K562 (cell line): ENCODE results near the gene DDX60. TPM values are rescaled to one million over a fixed set of nuclear protein-coding genes. Genes with fewer than 3 reads are reported as not detected.

Source experiments
- ATAC-seq: fragments of 200-7000 bp; cut with Tn5 transposase; 3 replicates; pipeline ENCODE4 v1.9.1; 2020; ENCODE audit warnings: moderate library complexity
- BruUV-seq: library from RNA; stranded (reverse); fragments of 400-500 nt; replicated peaks from 2 replicates; lab custom pipeline; 2021; lab: Mats Ljungman, UMichigan
- CTCF ChIA-PET: fragments of 300-600 bp; formaldehyde crosslinking; extraction: SDS; loops from one replicate; lab custom pipeline; 2021; ENCODE audit warnings: low intra/inter-chr PET ratio; lab: Yijun Ruan, JAX
- POLR2A ChIA-PET: fragments of 300-600, 350-650 bp; sonication (Branson Sonifier 250); formaldehyde crosslinking; extraction: SDS; loops from one replicate; lab custom pipeline; 2021; ENCODE audit warnings: antibody characterized with exemption, inconsistent platforms; lab: Yijun Ruan, JAX
- DNase-seq, 4 experiments: peaks; one replicate each; pipeline versions ENCODE4 v3.0.0 to v3.0.0-alpha.2; 2011 to 2018; ENCODE audit warnings: low spot score in 3 of 4, mixed read lengths in 3 of 4; ENCODE audit errors: extremely low read depth in 1 of 4
- FAIRE-seq: peaks from 2 replicates; lab custom pipeline; 2011; peaks lifted over from hg19 to GRCh38; lab: Jason Lieb, UNC
- H2AFZ ChIP-seq: 2 replicates; pipeline ENCODE4 v1.6.0; 2011; ENCODE audit warnings: low read depth, low read length, control low read depth, inconsistent platforms
- H3K27ac ChIP-seq: fragments of 200-600 bp; 3 replicates; pipeline ENCODE4 v1.8.0; 2011; ENCODE audit warnings: low read depth, mild to moderate bottlenecking, control low read depth, inconsistent platforms, low read length, moderate library complexity, mixed read lengths; ENCODE audit errors: extremely low read depth
- H3K27me3 ChIP-seq, 2 experiments: fragments of 300-600 bp in 1 of 2; 2 replicates in 1 of 2; 3 replicates in 1 of 2; pipeline versions ENCODE4 v1.6.0 to v1.8.0; 2011; ENCODE audit warnings: inconsistent platforms in 2 of 2, low read length in 2 of 2, mild to moderate bottlenecking in 1 of 2, mixed read lengths in 1 of 2, moderate library complexity in 1 of 2; ENCODE audit not compliant: control insufficient read depth in 2 of 2, insufficient read depth in 2 of 2
- H3K36me3 ChIP-seq: fragments of 300-600 bp; 3 replicates; pipeline ENCODE4 v1.8.0; 2011; ENCODE audit warnings: mild to moderate bottlenecking, low read length, inconsistent platforms; ENCODE audit not compliant: control insufficient read depth, insufficient read depth
- H3K4me1 ChIP-seq, 2 experiments: fragments of 200-600 bp in 1 of 2; replicated peaks in 1 of 2; 2 replicates in 1 of 2; 3 replicates in 1 of 2; pipeline versions ENCODE4 v1.5.1 to v1.8.0; 2011; ENCODE audit warnings: inconsistent platforms in 2 of 2, low read length in 2 of 2, mild to moderate bottlenecking in 1 of 2, mixed read lengths in 1 of 2, moderate library complexity in 1 of 2; ENCODE audit not compliant: control insufficient read depth in 2 of 2, insufficient read depth in 2 of 2
- H3K4me2 ChIP-seq: 2 replicates; pipeline ENCODE4 v1.6.1; 2011; ENCODE audit warnings: low read length, control low read depth, inconsistent platforms, mixed read lengths; ENCODE audit not compliant: insufficient read depth
- H3K4me3 ChIP-seq: fragments of 200-600 bp; sonication (generic), shearing (Covaris generic); 2 replicates; pipeline ENCODE4 v1.5.1; 2016; ENCODE audit warnings: control low read depth, inconsistent platforms
- H3K79me2 ChIP-seq: fragments of 200-600 bp; 3 replicates; pipeline ENCODE4 v1.8.0; 2011; ENCODE audit warnings: low read length, inconsistent platforms; ENCODE audit not compliant: control insufficient read depth, insufficient read depth
- H3K9ac ChIP-seq, 2 experiments: 2 replicates each; pipeline versions ENCODE4 v1.6.0 to v1.6.1; 2011; ENCODE audit warnings: low read depth in 2 of 2, low read length in 2 of 2, control low read depth in 1 of 2, inconsistent platforms in 1 of 2, mild to moderate bottlenecking in 1 of 2, mixed read lengths in 1 of 2; ENCODE audit not compliant: insufficient read depth in 1 of 2
- H3K9me1 ChIP-seq: one replicate; pipeline ENCODE4 v1.6.0; 2011; ENCODE audit warnings: inconsistent platforms, mild to moderate bottlenecking, low read length, moderate library complexity; ENCODE audit not compliant: control insufficient read depth, insufficient read depth
- H3K9me3 ChIP-seq: replicated peaks from 2 replicates; pipeline ENCODE4 v1.5.1; 2011; ENCODE audit warnings: low read depth, low read length, inconsistent platforms; ENCODE audit not compliant: control insufficient read depth, insufficient read depth
- H4K20me1 ChIP-seq: replicated peaks from 2 replicates; pipeline ENCODE4 v1.6.1; 2011; ENCODE audit warnings: low read length, inconsistent platforms, mixed read lengths; ENCODE audit not compliant: control insufficient read depth, insufficient read depth
- ADNP ChIP-seq: fragments of 200-800 bp; sonication (Bioruptor generic); IDR thresholded peaks from 2 replicates; pipeline ENCODE4 v1.6.1; 2016; ENCODE audit warnings: missing genetic modification characterization, missing compliant biosample characterization
- CCNT2 ChIP-seq: IDR thresholded peaks from 2 replicates; pipeline ENCODE4 v1.6.1; 2011; ENCODE audit warnings: borderline replicate concordance, low read depth, mild to moderate bottlenecking, moderate library complexity, mixed read lengths, low read length; ENCODE audit not compliant: insufficient read length; ENCODE audit errors: extremely low read depth
- CTBP1 ChIP-seq: fragments of 450-650 bp; IDR thresholded peaks from 2 replicates; pipeline ENCODE4 v1.6.1; 2016; ENCODE audit warnings: borderline replicate concordance
- MCM5 ChIP-seq: fragments of 450-650 bp; IDR thresholded peaks from 2 replicates; pipeline ENCODE4 v1.6.1; 2016; ENCODE audit warnings: low read depth
- MTF1 ChIP-seq: fragments of 250-450 bp; sonication (Bioruptor Pico); IDR thresholded peaks from 2 replicates; pipeline ENCODE4 v1.9.0; 2021; ENCODE audit warnings: moderate library complexity, mild to moderate bottlenecking, inconsistent platforms, borderline replicate concordance
- PTTG1 ChIP-seq: fragments of 450-650 bp; IDR thresholded peaks from 2 replicates; pipeline ENCODE4 v1.6.1; 2016; ENCODE audit warnings: low read depth, mild to moderate bottlenecking, missing genetic modification characterization, missing compliant biosample characterization
- STAG1 ChIP-seq: sonication (generic); formaldehyde crosslinking; IDR thresholded peaks from 2 replicates; pipeline ENCODE4 v1.5.0; 2020; ENCODE audit warnings: missing genetic modification reagents, borderline replicate concordance
- TAL1 ChIP-seq: fragments of 450-650 bp; IDR thresholded peaks from 2 replicates; pipeline ENCODE4 v1.6.1; 2016; ENCODE audit warnings: mild to moderate bottlenecking
- TBP ChIP-seq: optimal IDR thresholded peaks from 2 replicates; pipeline ENCODE3; 2011; ENCODE audit warnings: low read depth, low read length, improper control_type of control experiment
- XRCC3 ChIP-seq: fragments of 450-650 bp; IDR thresholded peaks from 2 replicates; pipeline ENCODE4 v1.6.1; 2017; ENCODE audit warnings: mild to moderate bottlenecking, moderate library complexity
- ZNF24 ChIP-seq: fragments of 450-650 bp; IDR thresholded peaks from 2 replicates; pipeline ENCODE4 v1.6.1; 2016
- ZNF311 ChIP-seq: fragments of 250-450 bp; sonication (Bioruptor Pico); IDR thresholded peaks from 2 replicates; pipeline ENCODE4 v1.4.0; 2020; ENCODE audit warnings: mild to moderate bottlenecking, moderate library complexity
- ZNF57 ChIP-seq: fragments of 450-650 bp; formaldehyde crosslinking; IDR thresholded peaks from 2 replicates; pipeline ENCODE4 v1.4.0; 2020; ENCODE audit warnings: mild to moderate bottlenecking, moderate library complexity
- ZNF766 ChIP-seq: fragments of 200-800 bp; sonication (Bioruptor generic); conservative IDR thresholded peaks from 2 replicates; pipeline ENCODE4 v1.6.1; 2016; ENCODE audit warnings: missing genetic modification characterization, missing compliant biosample characterization
- WGBS: fragments of 100-300 bp; shearing (Covaris generic); methylation state at CpG from one replicate; pipeline ENCODE4 v1.1.6; 2016; ENCODE audit warnings: low coverage, mixed read lengths; ENCODE audit not compliant: insufficient coverage; ENCODE audit errors: missing lambda C conversion rate; 5-methylcytosine and 5-hydroxymethylcytosine counted together
- in situ Hi-C: fragments of 300-500 bp; cut with MboI; formaldehyde crosslinking; loops from 4 replicates; pipeline ENCODE4 v1.15.0; 2018; ENCODE audit warnings: inconsistent platforms, mixed read lengths
- intact Hi-C: fragments of 100-400 bp; cut with micrococcal nuclease; formaldehyde crosslinking; loops from 2 replicates; pipeline ENCODE4 v1.14.2; 2022
- polyA plus RNA-seq, 8 experiments: library from polyadenylated mRNA; depleted of rRNA in 4 of 8; stranded (reverse) in 5 of 8; unstranded in 3 of 8; fragments of >200 nt; fragmentation: Nextera tagmentation in 2 of 8; fragmentation: Illumina TruSeq in 1 of 8; extraction: Ambion mirVana in 2 of 8; extraction: Trizol in 1 of 8; gene quantifications; 2 replicates each; pipeline versions ENCODE4 v1.2.1 to v1.2.3, GENCODE V29; 2011 to 2014; ENCODE audit warnings: inconsistent platforms in 1 of 8, missing spikeins in 1 of 8
- total RNA-seq, 7 experiments: library from RNA; depleted of rRNA in 6 of 7; stranded (reverse); fragments of >200 nt in 6 of 7; fragmentation: Illumina TruSeq in 2 of 7; extraction: Trizol in 2 of 7; gene quantifications; 2 replicates each; pipeline versions ENCODE4 v1.2.1 to v1.2.3, GENCODE V29; 2011 to 2021; ENCODE audit warnings: low replicate concordance in 1 of 7
- TF ChIP-seq, protein P1 (sequence below): sonication (generic); formaldehyde crosslinking; IDR thresholded peaks from 2 replicates; pipeline ENCODE4 v1.4.0; 2020; ENCODE audit warnings: mild to moderate bottlenecking, missing genetic modification reagents

DDX60 gene
- total and polyA plus RNA-seq, 9 of the 15 experiments (the other 6 are each of a cell fraction or from before 2014, with no cell fraction given): 0.06 to 0.25 (median 0.13) TPM

- no peaks in the 10 kb centered on the region for H3K36me3 ChIP-seq
- FAIRE-seq (no peak), ATAC-seq (no peak), DNase-seq (no peak)
- POLR2A ChIA-PET: no interaction called here
- H3K4me3 ChIP-seq: no peak overlapping the region
- H3K79me2 ChIP-seq: no peaks in the 10 kb centered on the region
- no TSS peak for BruUV-seq
- in situ Hi-C loops (no loop called here), intact Hi-C loops (no loop called here)
- no peak overlapping the region for H3K4me2 ChIP-seq
- no peaks in the 10 kb centered on the region for H3K4me1 ChIP-seq
- no peaks in the 10 kb centered on the region for H4K20me1 ChIP-seq
- no peak for TF ChIP-seq XRCC3
- no peak for TF ChIP-seq MTF1
- TF ChIP-seq CCNT2: no peak
- no peak for TF ChIP-seq CTBP1
- TF ChIP-seq ZNF24: no peak
- no peak for TF ChIP-seq ADNP (tag)
- H3K27me3 ChIP-seq: no peaks in the 10 kb centered on the region
- H2AFZ ChIP-seq: no peak overlapping the region
- no peak overlapping the region for H3K9ac ChIP-seq
- H3K9me1 ChIP-seq: no peaks in the 10 kb centered on the region
- no peak overlapping the region for H3K27ac ChIP-seq
- H3K9me3 ChIP-seq: no peaks in the 10 kb centered on the region
- 0% methylated on average over 3 of the region's 3 CpGs for WGBS
- CTCF ChIA-PET: no interaction called here
Measured at GRCh38 chr4:168367065-168367464, 48.5 kb upstream of the DDX60 start.

- no peaks in the 10 kb centered on the region for H3K4me1 ChIP-seq
- H3K9ac ChIP-seq: no peak overlapping the region
- H3K4me3 ChIP-seq: no peak overlapping the region
- H3K4me2 ChIP-seq: no peak overlapping the region
- POLR2A ChIA-PET: no interaction called here
- CTCF ChIA-PET: no interaction called here
- H2AFZ ChIP-seq: no peak overlapping the region
- in situ Hi-C loops: no loop called here
- no peaks in the 10 kb centered on the region for H3K9me3 ChIP-seq
- BruUV-seq: no TSS peak
- 11% methylated on average over 3 of the region's 4 CpGs for WGBS
- H3K9me1 ChIP-seq: no peaks in the 10 kb centered on the region
- no peaks in the 10 kb centered on the region for H3K79me2 ChIP-seq
- no peak for ATAC-seq
- no peaks in the 10 kb centered on the region for H3K36me3 ChIP-seq
- H4K20me1 ChIP-seq: no peaks in the 10 kb centered on the region
- TF ChIP-seq XRCC3 (no peak), STAG1 (no peak), TBP (no peak), PTTG1 (tag) (no peak), TAL1 (no peak), MCM5 (no peak), ZNF57 (CRISPR knock-in tag) (no peak), ZNF766 (CRISPR knock-in tag) (no peak), ZNF311 (CRISPR knock-in tag) (no peak)
- TF ChIP-seq, protein P1, sequence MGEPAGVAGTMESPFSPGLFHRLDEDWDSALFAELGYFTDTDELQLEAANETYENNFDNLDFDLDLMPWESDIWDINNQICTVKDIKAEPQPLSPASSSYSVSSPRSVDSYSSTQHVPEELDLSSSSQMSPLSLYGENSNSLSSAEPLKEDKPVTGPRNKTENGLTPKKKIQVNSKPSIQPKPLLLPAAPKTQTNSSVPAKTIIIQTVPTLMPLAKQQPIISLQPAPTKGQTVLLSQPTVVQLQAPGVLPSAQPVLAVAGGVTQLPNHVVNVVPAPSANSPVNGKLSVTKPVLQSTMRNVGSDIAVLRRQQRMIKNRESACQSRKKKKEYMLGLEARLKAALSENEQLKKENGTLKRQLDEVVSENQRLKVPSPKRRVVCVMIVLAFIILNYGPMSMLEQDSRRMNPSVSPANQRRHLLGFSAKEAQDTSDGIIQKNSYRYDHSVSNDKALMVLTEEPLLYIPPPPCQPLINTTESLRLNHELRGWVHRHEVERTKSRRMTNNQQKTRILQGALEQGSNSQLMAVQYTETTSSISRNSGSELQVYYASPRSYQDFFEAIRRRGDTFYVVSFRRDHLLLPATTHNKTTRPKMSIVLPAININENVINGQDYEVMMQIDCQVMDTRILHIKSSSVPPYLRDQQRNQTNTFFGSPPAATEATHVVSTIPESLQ (CRISPR knock-in tag): no peak
- no peak overlapping the region for H3K27ac ChIP-seq
- intact Hi-C loops: no loop called here
- no peaks in the 10 kb centered on the region for H3K27me3 ChIP-seq
- no peak for DNase-seq
- FAIRE-seq: no peak
Measured at GRCh38 chr4:168362025-168362401, 43.5 kb upstream of the DDX60 start.
